ENCODE results near the gene PSAPL1.
"Not testable (repeated sequence)": the region's sequence is repeated elsewhere in the genome, so short reads cannot be mapped to it uniquely, and the experiment has no call there.

The PSAPL1 gene

GRCh38 chr4:7457201-7458065 is 22.7 kb upstream of the PSAPL1 start:
- DNase-seq (ENCODE audit: low read depth): no peak
- no peak for TF ChIP-seq CTCF (conservative IDR thresholded peaks at IDR 0.05; ENCODE audit: control insufficient read depth, insufficient read depth, low read depth, low read length)
- H3K4me3 ChIP-seq (ENCODE audit: control insufficient read depth, low read depth, low read length): no peak overlapping the region

- H3K4me3 ChIP-seq (ENCODE audit: control insufficient read depth, low read depth, low read length); DNase-seq (ENCODE audit: low read depth): not testable (repeated sequence)
Measured at GRCh38 chr4:7452802-7453201, 18.1 kb upstream of the PSAPL1 start.

- no peak overlapping the region for H3K4me3 ChIP-seq (ENCODE audit: control insufficient read depth, low read depth, low read length)
- TF ChIP-seq CTCF (conservative IDR thresholded peaks at IDR 0.05; ENCODE audit: control insufficient read depth, insufficient read depth, low read depth, low read length): no peak
- DNase-seq (ENCODE audit: low read depth): no peak
Measured at GRCh38 chr4:7451800-7452199, 17.1 kb upstream of the PSAPL1 start.

- no peak for TF ChIP-seq CTCF (conservative IDR thresholded peaks at IDR 0.05; ENCODE audit: control insufficient read depth, insufficient read depth, low read depth, low read length)
- DNase-seq (ENCODE audit: low read depth): no peak
Measured at GRCh38 chr4:7451434-7451789, 16.7 kb upstream of the PSAPL1 start.

GRCh38 chr4:7450775-7451433 is 16.2 kb upstream of the PSAPL1 start:
- DNase-seq (ENCODE audit: low read depth): no peak
- H3K4me3 ChIP-seq (ENCODE audit: control insufficient read depth, low read depth, low read length): no peak overlapping the region
- no peak for TF ChIP-seq CTCF (conservative IDR thresholded peaks at IDR 0.05; ENCODE audit: control insufficient read depth, insufficient read depth, low read depth, low read length)

More at GRCh38 chr4:7451434-7451789, 16.7 kb upstream of the PSAPL1 start:
- no peak overlapping the region for H3K4me3 ChIP-seq (ENCODE audit: control insufficient read depth, low read depth, low read length)

- H3K4me3 ChIP-seq (ENCODE audit: control insufficient read depth, low read depth, low read length): no peak overlapping the region
- no peak for DNase-seq (ENCODE audit: low read depth)
- no peak for TF ChIP-seq CTCF (conservative IDR thresholded peaks at IDR 0.05; ENCODE audit: control insufficient read depth, insufficient read depth, low read depth, low read length)
Measured at GRCh38 chr4:7448036-7448435, 13.3 kb upstream of the PSAPL1 start.

GRCh38 chr4:7447236-7447635 is 12.5 kb upstream of the PSAPL1 start:
- TF ChIP-seq CTCF (conservative IDR thresholded peaks at IDR 0.05; ENCODE audit: control insufficient read depth, insufficient read depth, low read depth, low read length): no peak
- no peak overlapping the region for H3K4me3 ChIP-seq (ENCODE audit: control insufficient read depth, low read depth, low read length)

More at GRCh38 chr4:7447236-7447635, 12.5 kb upstream of the PSAPL1 start:
- no peak for DNase-seq (ENCODE audit: low read depth)
